CD4-positive, alpha-beta T cell treated with Interleukin-6 at 100 ng/mL for 8 hours (primary cell): ENCODE measurements around the gene LRP3.

Experiments used
- DNase-seq: peaks from one replicate; pipeline ENCODE4 v3.0.0-alpha.2; 2020; ENCODE audit warnings: mixed read lengths, low spot score

LRP3 gene

GRCh38 chr19:33238481-33239149, 44.5 kb downstream of the LRP3 start:
- no peak for DNase-seq

GRCh38 chr19:33239223-33239975, 45.3 kb downstream of the LRP3 start:
- no peak for DNase-seq

- DNase-seq = no peak
Observed at GRCh38 chr19:33240181-33240771, 46.1 kb downstream of the LRP3 start.

DNA sequence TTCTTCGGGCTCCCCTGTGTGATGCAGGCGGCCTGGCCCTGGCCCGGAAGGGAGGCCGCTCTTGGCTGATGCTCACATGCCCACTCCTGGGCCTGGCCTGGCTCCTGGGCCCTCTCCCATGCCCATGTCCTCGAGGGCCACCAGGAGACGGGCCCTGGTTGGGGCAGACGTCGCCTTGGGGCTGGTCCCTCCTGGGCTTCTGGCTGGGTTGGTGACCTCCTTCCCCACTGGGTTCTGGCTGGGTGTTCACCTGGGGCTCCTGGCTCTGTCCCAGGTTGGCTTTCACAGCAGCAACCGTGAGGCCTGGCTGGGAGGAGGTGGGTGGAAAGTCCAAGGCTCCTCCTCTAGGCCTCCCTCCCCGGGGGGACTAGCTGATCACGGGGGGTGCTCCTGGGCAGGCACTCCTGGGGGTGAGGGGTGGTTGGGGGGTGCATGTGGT, 47.0 kb downstream of the LRP3 start:
- no peak for DNase-seq

- no peak for DNase-seq
Observed at GRCh38 chr19:33241530-33242101, 47.5 kb downstream of the LRP3 start.

DNA sequence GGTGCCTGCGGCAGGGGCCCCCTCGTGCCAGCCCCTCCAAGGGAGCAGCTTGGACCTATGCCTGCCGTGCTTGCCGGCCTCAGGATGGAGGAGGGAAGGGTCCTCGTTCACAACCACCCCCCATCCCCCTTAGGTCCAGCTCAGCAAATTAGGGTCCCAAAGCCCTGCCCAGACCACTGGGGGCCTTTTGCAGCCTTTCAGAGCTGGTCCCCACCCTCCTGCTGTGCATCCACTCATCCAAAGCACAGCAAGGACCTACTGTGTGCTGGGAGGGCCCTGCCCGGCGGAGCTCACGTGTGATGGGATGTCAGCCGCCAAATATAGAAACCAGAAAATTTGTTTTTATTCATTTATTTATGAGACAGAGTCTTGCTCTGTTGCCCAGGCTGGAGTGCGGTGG, 48.0 kb downstream of the LRP3 start:
- DNase-seq = no peak

DNA sequence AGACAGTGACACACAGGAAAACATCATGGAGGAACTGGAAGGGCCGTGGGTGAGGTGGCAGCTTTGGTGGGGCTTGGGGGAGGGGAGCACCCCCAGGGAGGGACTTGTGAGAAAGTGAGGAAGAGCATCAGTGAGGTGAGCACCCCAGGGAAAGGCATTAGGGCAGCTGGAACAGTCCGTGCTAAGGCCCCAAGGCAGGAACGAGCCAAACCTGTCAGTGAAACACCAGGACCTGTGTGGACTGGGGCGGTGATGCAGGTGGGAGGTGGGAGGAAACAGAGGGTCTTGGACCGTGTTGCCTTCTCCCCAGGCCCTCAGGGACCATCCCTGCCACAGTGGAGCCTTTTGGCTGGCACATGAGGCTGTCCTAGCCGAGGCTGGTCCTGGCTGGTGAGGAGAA, 48.8 kb downstream of the LRP3 start:
- no peak for DNase-seq

GRCh38 chr19:33245948-33246708, 52.0 kb downstream of the LRP3 start:
- DNase-seq = no peak

DNA sequence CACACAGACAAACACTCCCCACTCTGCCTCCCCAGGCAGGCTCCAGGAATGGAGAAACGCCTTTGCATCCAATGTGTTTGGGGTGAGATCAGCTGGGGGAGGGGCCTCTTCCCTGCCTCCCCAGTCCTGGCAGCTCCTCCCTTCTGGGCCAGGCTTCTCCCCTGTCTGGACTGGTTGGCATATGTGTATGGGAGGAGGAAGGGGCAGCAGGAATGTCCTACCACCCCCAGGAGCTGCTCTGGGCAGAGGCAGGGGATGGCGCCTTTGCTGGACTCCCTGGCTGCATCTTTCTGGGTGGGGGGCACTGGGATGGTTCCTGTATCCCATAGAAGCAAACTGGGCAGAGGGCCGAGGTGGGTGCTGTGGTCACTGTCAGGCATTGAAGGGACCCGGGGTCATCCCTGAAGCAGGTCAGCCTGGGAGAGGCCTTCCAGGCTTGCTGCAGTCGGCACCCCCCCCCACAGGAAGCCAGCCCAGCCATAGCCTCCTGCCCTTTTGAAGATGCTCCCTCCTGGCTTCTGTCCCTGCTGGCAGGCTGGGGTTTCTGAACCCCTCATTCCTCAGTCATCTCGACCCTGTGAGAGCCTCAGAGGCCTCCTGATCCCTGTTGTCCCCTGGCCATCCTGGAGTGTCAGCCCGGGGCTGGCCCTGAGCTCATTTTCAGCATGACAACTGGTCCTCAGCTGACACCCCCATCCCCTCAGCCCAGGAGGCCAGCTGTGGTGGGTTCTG, 52.7 kb downstream of the LRP3 start:
- no peak for DNase-seq

- DNase-seq = no peak
Observed at GRCh38 chr19:33247441-33247819, 53.3 kb downstream of the LRP3 start.

GRCh38 chr19:33248104-33248503, 54.0 kb downstream of the LRP3 start:
- no peak for DNase-seq

- no peak for DNase-seq
Observed at GRCh38 chr19:33248553-33248953, 54.4 kb downstream of the LRP3 start.

- no peak for DNase-seq
Observed at GRCh38 chr19:33248954-33249613, 55.0 kb downstream of the LRP3 start.

DNA sequence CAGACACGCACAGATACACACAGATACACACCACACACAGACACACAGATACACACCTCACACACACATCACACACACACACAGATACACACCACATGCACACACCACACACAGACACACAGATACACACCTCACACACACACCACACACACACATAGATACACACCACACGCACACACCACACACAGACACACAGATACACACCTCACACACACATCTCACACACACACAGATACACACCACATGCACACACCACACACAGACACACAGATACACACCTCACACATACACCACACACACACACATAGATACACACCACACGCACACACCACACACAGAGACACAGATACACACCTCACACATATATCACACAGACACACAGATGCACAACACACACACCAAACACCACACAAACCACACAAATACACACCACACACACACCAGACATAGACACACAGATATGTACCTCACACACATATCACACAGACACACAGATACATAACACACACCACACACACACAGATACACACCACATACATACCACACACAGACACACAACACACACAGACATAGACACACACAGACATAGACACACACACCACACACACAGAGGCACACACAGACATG, 55.7 kb downstream of the LRP3 start:
- DNase-seq = no peak

GRCh38 chr19:33250500-33250899, 56.4 kb downstream of the LRP3 start:
- no peak for DNase-seq

DNA sequence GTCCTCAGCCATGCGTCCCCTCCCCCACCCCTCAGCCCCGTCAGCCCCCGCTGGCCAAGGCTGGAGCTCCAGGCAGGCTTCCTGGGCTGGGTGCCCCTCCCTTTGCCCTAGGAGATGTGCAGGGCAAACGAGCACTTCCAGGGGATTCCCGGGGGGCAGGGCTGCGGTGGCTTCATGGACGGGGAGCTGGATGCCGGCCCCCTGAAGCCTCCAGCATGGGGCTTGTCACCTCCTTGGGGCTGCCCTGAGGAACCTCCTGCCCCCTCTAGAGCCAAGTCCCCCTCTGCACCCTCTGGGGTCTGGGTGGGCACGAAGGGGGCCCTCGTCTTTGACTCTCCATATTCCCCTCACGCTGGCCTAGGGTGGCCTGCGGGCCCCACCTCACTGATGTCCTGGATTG, 56.9 kb downstream of the LRP3 start:
- no peak for DNase-seq

GRCh38 chr19:33251526-33252090, 57.5 kb downstream of the LRP3 start:
- DNase-seq = no peak

DNA sequence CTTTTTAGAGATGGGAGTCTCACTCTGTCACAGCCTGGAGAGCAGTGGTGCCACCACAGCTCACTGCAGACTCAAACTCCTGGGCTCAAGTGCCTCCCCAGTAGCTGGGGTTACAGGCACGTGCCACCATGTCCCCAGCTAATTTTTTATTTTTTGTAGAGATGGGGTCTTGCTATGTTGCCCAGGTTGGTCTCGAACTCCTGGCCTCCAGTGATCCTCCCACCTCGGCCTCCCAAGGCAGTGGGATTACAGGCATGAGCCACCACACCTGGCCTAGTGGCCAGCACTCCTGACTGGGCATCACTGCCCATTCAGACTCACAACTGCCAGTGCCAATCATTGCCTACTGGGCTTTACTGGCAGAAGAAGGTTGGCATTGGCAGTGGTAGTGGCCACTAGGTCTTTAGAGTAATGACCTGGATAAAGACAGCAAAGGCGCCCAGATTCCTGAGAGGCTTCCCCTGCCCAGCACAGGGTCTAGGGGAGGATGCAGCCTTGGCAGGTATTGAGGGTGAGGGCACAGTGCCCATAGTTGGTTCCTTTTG, 58.4 kb downstream of the LRP3 start:
- DNase-seq = no peak

DNA sequence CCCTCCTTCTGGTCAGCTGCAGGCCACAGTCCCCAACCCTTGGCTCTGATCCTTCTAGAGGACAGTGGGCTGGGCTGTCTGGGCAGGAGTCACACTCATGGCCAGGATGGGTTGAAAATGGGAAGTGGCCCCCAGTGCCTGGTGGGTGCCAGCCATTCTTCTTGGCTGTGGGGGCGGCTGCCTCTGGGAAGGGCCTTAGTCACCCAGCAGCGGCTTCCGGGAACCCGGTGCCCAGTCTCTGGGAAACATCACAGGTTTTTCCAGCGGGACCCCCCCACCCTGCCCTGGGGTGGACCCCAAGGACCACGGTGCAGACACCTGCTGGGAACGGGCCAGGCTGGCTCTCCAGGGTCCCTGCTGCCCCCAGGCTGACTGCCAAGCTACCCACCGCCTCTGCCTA, 58.8 kb downstream of the LRP3 start:
- DNase-seq = no peak

DNA sequence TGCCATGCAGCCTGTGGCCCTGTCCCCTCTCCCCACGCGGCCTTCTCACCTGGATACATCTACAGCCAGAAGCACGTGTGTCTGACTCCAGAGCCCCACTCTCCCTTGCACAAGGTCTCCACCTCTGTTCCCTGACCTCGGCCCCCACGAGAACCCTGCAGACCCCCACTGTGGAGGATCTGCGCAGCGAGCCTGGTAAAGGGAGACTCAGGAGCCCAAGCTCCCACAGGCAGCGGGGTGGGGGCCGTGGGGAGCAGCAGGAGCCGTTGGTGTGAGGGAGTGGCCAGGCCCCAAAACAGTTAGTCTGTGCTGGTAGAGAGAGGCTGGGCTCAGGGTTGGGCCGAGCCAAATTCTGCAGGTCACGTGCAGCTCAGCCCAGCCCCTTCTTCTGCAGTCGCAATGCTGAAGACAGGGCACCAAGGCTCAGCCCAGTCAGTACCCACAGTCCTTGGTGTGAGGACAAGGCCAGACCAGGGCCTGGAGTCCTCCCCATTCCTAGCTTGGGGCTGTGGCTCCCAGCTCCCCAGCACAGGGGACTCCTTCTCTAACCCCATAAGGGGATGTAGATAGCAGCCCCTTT, 60.2 kb downstream of the LRP3 start:
- DNase-seq = no peak
